Progenitor cell of endocrine pancreas (in vitro differentiated cells): Measurements from ENCODE around the gene ARHGAP18. TPM values are rescaled to one million over a fixed set of nuclear protein-coding genes. Genes with fewer than 3 reads are reported as not detected.
A peak's percentile ranks its signal among the peaks of the same experiment; 100 is the strongest.

Experiments
- DNase-seq: peaks from one replicate; pipeline ENCODE4 v3.0.0; 2021; ENCODE audit warnings: low spot score; ENCODE audit not compliant: unreplicated experiment
- H3K27ac Mint-ChIP-seq: 2 replicates; pipeline ENCODE4 v1.8.0; 2021; ENCODE audit warnings: mild to moderate bottlenecking, moderate library complexity, mixed read lengths
- H3K27me3 Mint-ChIP-seq: 2 replicates; pipeline ENCODE4 v1.8.0; 2021; ENCODE audit warnings: mixed read lengths
- H3K36me3 Mint-ChIP-seq: 2 replicates; pipeline ENCODE4 v1.8.0; 2022; ENCODE audit warnings: mixed read lengths; ENCODE audit not compliant: insufficient read depth
- H3K4me1 Mint-ChIP-seq: 2 replicates; pipeline ENCODE4 v1.8.0; 2021; ENCODE audit warnings: low read depth, mixed read lengths
- H3K4me3 Mint-ChIP-seq: 2 replicates; pipeline ENCODE4 v1.8.0; 2021; ENCODE audit warnings: low read depth, mild to moderate bottlenecking, moderate library complexity, mixed read lengths
- H3K9me3 Mint-ChIP-seq: 2 replicates; pipeline ENCODE4 v1.8.0; 2021; ENCODE audit warnings: low read depth, mixed read lengths
- CTCF ChIP-seq: fragments of 200-600 bp; sonication (generic); IDR thresholded peaks from one replicate; pipeline ENCODE4 v1.5.0; 2021; ENCODE audit warnings: antibody characterized with exemption, mild to moderate bottlenecking; ENCODE audit not compliant: unreplicated experiment
- total RNA-seq: library from RNA; stranded (reverse); gene quantifications from 2 replicates; pipeline ENCODE4 v1.2.1, GENCODE V29; 2021

Gene ARHGAP18
- total RNA-seq, 1 donor from 2014 or later: 26.9 TPM

DNA sequence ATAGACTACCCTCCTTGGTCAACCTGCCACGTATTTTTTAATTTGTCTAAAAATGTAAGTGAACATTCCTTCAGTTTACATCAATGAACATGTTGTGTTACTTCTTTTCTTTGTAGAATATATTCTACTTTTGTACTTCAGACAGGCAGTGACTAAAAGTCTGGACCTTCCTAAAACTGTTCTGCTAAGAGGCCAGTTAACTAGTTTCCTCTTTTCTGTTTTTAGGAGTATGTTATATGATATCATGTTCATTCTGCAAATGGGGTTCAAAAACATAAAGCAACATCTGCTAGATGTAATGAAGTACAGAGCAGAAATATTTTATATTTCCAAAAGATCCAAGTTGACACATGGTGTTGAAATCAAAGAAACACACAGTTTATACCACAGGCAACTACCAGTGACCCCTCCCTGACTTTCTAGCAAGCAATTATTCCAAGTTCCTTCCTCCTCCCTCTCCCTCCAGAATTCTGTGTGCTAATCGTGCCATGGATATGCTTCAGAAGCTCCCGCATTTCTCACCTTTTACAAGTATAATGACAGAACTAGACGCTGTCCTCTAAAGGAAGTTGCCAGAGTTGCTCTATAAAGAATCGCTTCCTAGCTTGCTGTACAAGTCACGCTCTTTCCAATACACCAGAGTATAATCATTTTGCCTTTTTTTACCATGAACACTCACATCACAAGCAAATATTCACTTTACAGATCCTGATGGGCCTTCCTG is 64.7 kb downstream of the ARHGAP18 start:
- Mint-ChIP-seq H3K36me3 (peaks cover 5% of the 10 kb centered on the region), H3K4me3 (peak overlapping the region; percentile 4), H3K4me1 (peaks cover 45% of the 10 kb centered on the region), H3K9me3 (no peaks in the 10 kb centered on the region), H3K27me3 (no peaks in the 10 kb centered on the region), H3K27ac (peak overlapping the region; percentile 92)
- TF ChIP-seq CTCF: no peak
- DNase-seq: no peak

- no peaks in the 10 kb centered on the region for H3K9me3 Mint-ChIP-seq
- no peak for DNase-seq
- H3K36me3 Mint-ChIP-seq: peaks cover 5% of the 10 kb centered on the region
- peaks cover 45% of the 10 kb centered on the region for H3K4me1 Mint-ChIP-seq
- no peak overlapping the region for H3K4me3 Mint-ChIP-seq
- no peak for TF ChIP-seq CTCF
- H3K27ac Mint-ChIP-seq: peak overlapping the region; percentile 81
- H3K27me3 Mint-ChIP-seq: no peaks in the 10 kb centered on the region
Observed at GRCh38 chr6:129644567-129645015, 65.4 kb downstream of the ARHGAP18 start.

GRCh38 chr6:129643968-129644367 is 66.0 kb downstream of the ARHGAP18 start:
- no peak overlapping the region for H3K4me3 Mint-ChIP-seq
- TF ChIP-seq CTCF: no peak
- no peak for DNase-seq
- peaks cover 5% of the 10 kb centered on the region for H3K36me3 Mint-ChIP-seq
- peaks cover 48% of the 10 kb centered on the region for H3K4me1 Mint-ChIP-seq
- H3K9me3 Mint-ChIP-seq: no peaks in the 10 kb centered on the region
- no peak overlapping the region for H3K27ac Mint-ChIP-seq
- no peaks in the 10 kb centered on the region for H3K27me3 Mint-ChIP-seq

GRCh38 chr6:129643176-129643575 is 66.8 kb downstream of the ARHGAP18 start:
- no peak for TF ChIP-seq CTCF
- DNase-seq: no peak
- Mint-ChIP-seq H3K27me3 (no peaks in the 10 kb centered on the region), H3K4me3 (no peak overlapping the region), H3K9me3 (no peaks in the 10 kb centered on the region), H3K4me1 (peaks cover 51% of the 10 kb centered on the region), H3K27ac (no peak overlapping the region), H3K36me3 (peaks cover 2% of the 10 kb centered on the region)

- no peak for TF ChIP-seq CTCF
- Mint-ChIP-seq H3K27ac (no peak overlapping the region), H3K36me3 (peaks cover 4% of the 10 kb centered on the region), H3K4me3 (no peak overlapping the region), H3K9me3 (peaks cover under 1% of the 10 kb centered on the region), H3K4me1 (peaks cover 54% of the 10 kb centered on the region), H3K27me3 (no peaks in the 10 kb centered on the region)
- DNase-seq: no peak
Observed at GRCh38 chr6:129642322-129642721, 67.7 kb downstream of the ARHGAP18 start.
